Astrocyte (in vitro differentiated cells and primary cell): ENCODE measurements around the gene LGI1. TPM values are rescaled to one million over a fixed set of nuclear protein-coding genes. Genes with fewer than 3 reads are reported as not detected.

ENCODE experiments used
- DNase-seq: peaks from one replicate; pipeline ENCODE4 v3.0.0-alpha.2; 2010; ENCODE audit warnings: low read depth
- FAIRE-seq: peaks from 2 replicates; lab custom pipeline; 2011; peaks lifted over from hg19 to GRCh38; lab: Jason Lieb, UNC
- H2AFZ ChIP-seq: 2 replicates; pipeline ENCODE4 v1.6.0; 2012; ENCODE audit warnings: low read depth, low read length, inconsistent platforms
- H3K27ac ChIP-seq: 2 replicates; pipeline ENCODE4 v1.5.1; 2011; ENCODE audit warnings: low read depth, low read length, inconsistent platforms
- H3K27me3 ChIP-seq: 2 replicates; pipeline ENCODE4 v1.6.0; 2011; ENCODE audit warnings: low read length, inconsistent platforms; ENCODE audit not compliant: insufficient read depth
- H3K36me3 ChIP-seq: 2 replicates; pipeline ENCODE4 v1.5.1; 2011; ENCODE audit warnings: low read length, inconsistent platforms; ENCODE audit not compliant: insufficient read depth
- H3K4me1 ChIP-seq: 2 replicates; pipeline ENCODE4 v1.5.1; 2011; ENCODE audit warnings: low read length, inconsistent platforms; ENCODE audit not compliant: insufficient read depth
- H3K4me2 ChIP-seq: 2 replicates; pipeline ENCODE4 v1.6.0; 2012; ENCODE audit warnings: low read length, inconsistent platforms
- H3K4me3 ChIP-seq: 2 replicates; pipeline ENCODE4 v1.5.1; 2011; ENCODE audit warnings: low read depth, mild to moderate bottlenecking, low read length, inconsistent platforms; ENCODE audit not compliant: insufficient read depth
- H3K79me2 ChIP-seq: 2 replicates; pipeline ENCODE4 v1.6.0; 2012; ENCODE audit warnings: mild to moderate bottlenecking, low read length, inconsistent platforms; ENCODE audit not compliant: insufficient read depth
- H3K9ac ChIP-seq: 2 replicates; pipeline ENCODE4 v1.6.0; 2012; ENCODE audit warnings: mild to moderate bottlenecking, low read length, inconsistent platforms
- H3K9me3 ChIP-seq: 2 replicates; pipeline ENCODE4 v1.5.1; 2012; ENCODE audit warnings: low read depth, mild to moderate bottlenecking, low read length, inconsistent platforms; ENCODE audit not compliant: insufficient read depth
- H4K20me1 ChIP-seq: 2 replicates; pipeline ENCODE4 v1.6.0; 2012; ENCODE audit warnings: low read length, inconsistent platforms; ENCODE audit not compliant: insufficient read depth
- H3K27ac Mint-ChIP-seq: one replicate; pipeline ENCODE4 v1.8.0; 2021; ENCODE audit warnings: mild to moderate bottlenecking, mixed read lengths; ENCODE audit not compliant: unreplicated experiment
- H3K27me3 Mint-ChIP-seq: one replicate; pipeline ENCODE4 v1.8.0; 2021; ENCODE audit warnings: low read depth, mixed read lengths; ENCODE audit not compliant: unreplicated experiment
- H3K36me3 Mint-ChIP-seq: one replicate; pipeline ENCODE4 v1.8.0; 2021; ENCODE audit warnings: low read depth, mixed read lengths; ENCODE audit not compliant: unreplicated experiment
- H3K4me1 Mint-ChIP-seq: one replicate; pipeline ENCODE4 v1.8.0; 2021; ENCODE audit warnings: low read depth, mixed read lengths; ENCODE audit not compliant: unreplicated experiment
- H3K4me3 Mint-ChIP-seq: one replicate; pipeline ENCODE4 v1.8.0; 2021; ENCODE audit warnings: mild to moderate bottlenecking, moderate library complexity, mixed read lengths; ENCODE audit not compliant: unreplicated experiment
- H3K9me3 Mint-ChIP-seq: one replicate; pipeline ENCODE4 v1.8.0; 2021; ENCODE audit warnings: mild to moderate bottlenecking, mixed read lengths; ENCODE audit not compliant: unreplicated experiment
- EZH2 ChIP-seq: IDR thresholded peaks from 2 replicates; pipeline ENCODE4 v1.6.1; 2012; ENCODE audit warnings: mild to moderate bottlenecking, low read length, inconsistent platforms; ENCODE audit not compliant: insufficient read depth
- total RNA-seq: library from RNA; stranded (reverse); gene quantifications from 2 replicates; pipeline ENCODE4 v1.2.1, GENCODE V29; 2021
- TF ChIP-seq, protein P1 (sequence below): IDR thresholded peaks from 2 replicates; pipeline ENCODE4 v1.5.1; 2011; ENCODE audit warnings: low read depth, mild to moderate bottlenecking, inconsistent platforms, low read length, moderate library complexity; ENCODE audit not compliant: insufficient read depth

LGI1 gene
- total RNA-seq, 1 donor from 2014 or later: 2.0 TPM

DNA sequence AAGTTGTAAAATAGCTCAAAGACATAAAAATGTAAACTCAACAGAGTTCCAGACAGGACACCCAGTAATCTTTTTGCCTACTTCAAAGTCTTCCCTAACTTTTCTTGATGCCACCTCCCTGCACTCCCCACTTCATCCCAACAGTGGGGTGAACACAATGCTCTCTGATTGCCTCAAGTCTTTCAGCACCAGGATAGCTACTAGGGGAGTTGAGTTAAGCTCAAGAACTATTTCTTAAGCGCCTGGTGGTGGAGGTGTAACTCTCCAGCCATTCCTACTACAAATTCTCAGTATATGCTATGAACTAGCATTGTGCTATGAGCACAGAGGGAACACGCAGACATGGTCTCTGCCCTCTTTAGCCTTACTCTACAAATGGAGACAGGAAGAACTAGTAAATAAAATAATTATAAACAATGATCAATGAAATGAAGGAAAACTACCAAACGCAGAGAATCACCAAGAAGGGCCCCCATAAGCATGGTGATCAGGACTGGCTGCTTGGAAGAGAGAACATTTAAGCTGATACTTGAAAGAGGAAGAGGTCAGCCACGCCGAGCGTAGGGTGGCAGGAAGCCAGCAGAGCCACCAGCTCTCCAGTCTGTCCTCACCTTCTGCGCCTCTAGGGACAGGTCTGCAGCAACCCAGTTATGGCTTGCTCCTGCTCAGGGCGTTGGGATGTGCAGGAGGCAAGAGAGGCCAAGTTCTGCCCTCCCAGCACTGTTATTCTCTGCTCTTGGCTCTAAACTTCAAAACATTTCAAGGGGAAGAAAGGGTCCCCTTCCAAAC lies 38.6 kb upstream of the LGI1 start:
- no peak for FAIRE-seq
- TF ChIP-seq EZH2: no peak
- TF ChIP-seq, protein P1, sequence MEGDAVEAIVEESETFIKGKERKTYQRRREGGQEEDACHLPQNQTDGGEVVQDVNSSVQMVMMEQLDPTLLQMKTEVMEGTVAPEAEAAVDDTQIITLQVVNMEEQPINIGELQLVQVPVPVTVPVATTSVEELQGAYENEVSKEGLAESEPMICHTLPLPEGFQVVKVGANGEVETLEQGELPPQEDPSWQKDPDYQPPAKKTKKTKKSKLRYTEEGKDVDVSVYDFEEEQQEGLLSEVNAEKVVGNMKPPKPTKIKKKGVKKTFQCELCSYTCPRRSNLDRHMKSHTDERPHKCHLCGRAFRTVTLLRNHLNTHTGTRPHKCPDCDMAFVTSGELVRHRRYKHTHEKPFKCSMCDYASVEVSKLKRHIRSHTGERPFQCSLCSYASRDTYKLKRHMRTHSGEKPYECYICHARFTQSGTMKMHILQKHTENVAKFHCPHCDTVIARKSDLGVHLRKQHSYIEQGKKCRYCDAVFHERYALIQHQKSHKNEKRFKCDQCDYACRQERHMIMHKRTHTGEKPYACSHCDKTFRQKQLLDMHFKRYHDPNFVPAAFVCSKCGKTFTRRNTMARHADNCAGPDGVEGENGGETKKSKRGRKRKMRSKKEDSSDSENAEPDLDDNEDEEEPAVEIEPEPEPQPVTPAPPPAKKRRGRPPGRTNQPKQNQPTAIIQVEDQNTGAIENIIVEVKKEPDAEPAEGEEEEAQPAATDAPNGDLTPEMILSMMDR: no peak
- Histone ChIP-seq H3K36me3 (no peaks in the 10 kb centered on the region), H4K20me1 (no peaks in the 10 kb centered on the region), H2AFZ (no peak overlapping the region), H3K4me3 (no peak overlapping the region), H3K79me2 (no peaks in the 10 kb centered on the region), H3K4me1 (no peaks in the 10 kb centered on the region), H3K27ac (no peak overlapping the region), H3K9ac (no peak overlapping the region), H3K4me2 (no peak overlapping the region), H3K9me3 (no peaks in the 10 kb centered on the region), H3K27me3 (peaks cover 7% of the 10 kb centered on the region)
- no peaks in the 10 kb centered on the region for H3K9me3 Mint-ChIP-seq
- no peaks in the 10 kb centered on the region for H3K36me3 Mint-ChIP-seq
- DNase-seq: no peak
- H3K27me3 Mint-ChIP-seq: no peaks in the 10 kb centered on the region
- no peak overlapping the region for H3K4me3 Mint-ChIP-seq
- H3K4me1 Mint-ChIP-seq: no peaks in the 10 kb centered on the region
- no peak overlapping the region for H3K27ac Mint-ChIP-seq

DNA sequence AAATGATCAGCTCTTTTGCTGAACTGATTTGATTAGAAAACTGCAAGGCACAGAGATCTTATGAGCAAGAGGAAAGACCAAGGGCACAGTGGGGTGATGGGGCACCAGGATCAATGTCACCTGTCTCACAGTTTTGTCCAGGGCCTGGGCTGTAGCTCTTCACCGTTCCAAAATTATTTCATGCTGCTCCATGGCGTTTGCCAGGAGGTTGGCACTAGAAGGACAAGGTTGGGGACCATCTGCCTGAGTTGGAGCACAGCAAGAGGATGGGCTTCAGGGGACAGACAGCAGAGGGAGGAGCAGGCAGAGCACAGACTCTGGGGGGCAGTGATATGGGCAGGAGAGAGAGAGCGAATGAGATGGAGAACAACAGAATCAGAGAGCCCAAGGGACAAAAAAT lies 37.8 kb upstream of the LGI1 start:
- H3K36me3 ChIP-seq: no peaks in the 10 kb centered on the region
- no peaks in the 10 kb centered on the region for H3K36me3 Mint-ChIP-seq
- H3K9me3 Mint-ChIP-seq: no peaks in the 10 kb centered on the region
- DNase-seq (no peak), FAIRE-seq (no peak)
- no peaks in the 10 kb centered on the region for H3K4me1 Mint-ChIP-seq
- no peaks in the 10 kb centered on the region for H3K4me1 ChIP-seq
- H3K27ac Mint-ChIP-seq: no peak overlapping the region
- no peak overlapping the region for H3K9ac ChIP-seq
- H3K27ac ChIP-seq: no peak overlapping the region
- H3K79me2 ChIP-seq: no peaks in the 10 kb centered on the region
- no peak overlapping the region for H3K4me3 ChIP-seq
- no peaks in the 10 kb centered on the region for H3K9me3 ChIP-seq
- no peak for TF ChIP-seq EZH2
- TF ChIP-seq, protein P1: no peak
- no peak overlapping the region for H2AFZ ChIP-seq
- H3K4me2 ChIP-seq: no peak overlapping the region
- H4K20me1 ChIP-seq: no peaks in the 10 kb centered on the region
- H3K27me3 ChIP-seq: peaks cover 13% of the 10 kb centered on the region
- no peaks in the 10 kb centered on the region for H3K27me3 Mint-ChIP-seq
- no peak overlapping the region for H3K4me3 Mint-ChIP-seq

DNA sequence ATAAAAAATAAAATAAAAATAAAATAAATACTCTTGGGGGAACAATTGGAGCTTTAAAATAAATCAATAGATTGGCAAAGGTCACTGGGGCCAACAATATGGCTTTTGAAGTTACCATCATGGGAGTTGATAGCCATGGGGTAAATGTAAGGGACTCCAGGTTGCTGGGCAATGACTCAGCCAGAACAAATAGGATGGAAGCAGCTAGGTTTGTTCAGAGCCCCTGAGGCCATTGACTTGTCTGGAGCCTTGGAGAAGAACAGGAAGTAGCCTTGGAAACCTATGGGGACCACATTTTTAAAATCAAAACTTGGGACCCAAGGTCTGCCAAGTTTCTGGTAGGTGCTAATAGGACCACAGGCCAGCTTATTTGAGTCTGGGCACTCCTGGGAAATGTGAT lies 35.2 kb upstream of the LGI1 start:
- H3K36me3 ChIP-seq: no peaks in the 10 kb centered on the region
- no peak overlapping the region for H2AFZ ChIP-seq
- H3K4me1 ChIP-seq: no peaks in the 10 kb centered on the region
- no peaks in the 10 kb centered on the region for H3K36me3 Mint-ChIP-seq
- no peaks in the 10 kb centered on the region for H3K79me2 ChIP-seq
- no peak for TF ChIP-seq EZH2
- TF ChIP-seq, protein P1: no peak
- peaks cover 7% of the 10 kb centered on the region for H3K27me3 Mint-ChIP-seq
- no peaks in the 10 kb centered on the region for H3K4me1 Mint-ChIP-seq
- H3K4me3 Mint-ChIP-seq: no peak overlapping the region
- H4K20me1 ChIP-seq: no peaks in the 10 kb centered on the region
- H3K27ac ChIP-seq: no peak overlapping the region
- H3K9ac ChIP-seq: no peak overlapping the region
- FAIRE-seq (no peak), DNase-seq (no peak)
- H3K27ac Mint-ChIP-seq: no peak overlapping the region
- peaks cover 32% of the 10 kb centered on the region for H3K27me3 ChIP-seq
- no peak overlapping the region for H3K4me2 ChIP-seq
- H3K4me3 ChIP-seq: no peak overlapping the region
- no peaks in the 10 kb centered on the region for H3K9me3 Mint-ChIP-seq
- H3K9me3 ChIP-seq: no peaks in the 10 kb centered on the region
